GM12878 (cell line): Measurements from ENCODE around the gene YIPF6. TPM values are rescaled to one million over a fixed set of nuclear protein-coding genes. Genes with fewer than 3 reads are reported as not detected.

ENCODE experiments used
- ATAC-seq: fragments of 200-7000 bp; cut with Tn5 transposase; 3 replicates; pipeline ENCODE4 v1.9.1; 2020; ENCODE audit warnings: mild to moderate bottlenecking, moderate library complexity
- BruUV-seq: library from RNA; stranded (reverse); fragments of 400-500 nt; replicated peaks from 2 replicates; lab custom pipeline; 2021; lab: Mats Ljungman, UMichigan
- CTCF ChIA-PET: fragments of 300-600 bp; sonication (Branson Sonifier 250); formaldehyde crosslinking; extraction: SDS; loops from one replicate; lab custom pipeline; 2021; ENCODE audit warnings: inconsistent platforms; lab: Yijun Ruan, JAX
- POLR2A ChIA-PET: fragments of 350-600 bp; formaldehyde crosslinking; extraction: SDS; loops from one replicate; lab custom pipeline; 2021; ENCODE audit warnings: inconsistent platforms; lab: Charles Lee
- RAD21 ChIA-PET: fragments of 300-600 bp; sonication (Branson Sonifier 250); formaldehyde crosslinking; loops from one replicate; lab custom pipeline; 2023; ENCODE audit warnings: antibody characterized with exemption; ENCODE audit not compliant: unreplicated experiment; lab: Charles Lee
- SMC1A ChIA-PET: fragments of 300-600 bp; sonication (Branson Sonifier 250); formaldehyde crosslinking; loops from one replicate; lab custom pipeline; 2023; ENCODE audit not compliant: unreplicated experiment, uncharacterized antibody; lab: Charles Lee
- DNase-seq: peaks from one replicate; pipeline ENCODE4 v3.0.0-alpha.2; 2011; ENCODE audit warnings: low read depth, low spot score
- FAIRE-seq: peaks from 3 replicates; lab custom pipeline; 2011; peaks lifted over from hg19 to GRCh38; lab: Jason Lieb, UNC
- H2AFZ ChIP-seq: 2 replicates; pipeline ENCODE4 v1.6.0; 2011; ENCODE audit warnings: low read depth, low read length, control low read depth; ENCODE audit not compliant: control insufficient read depth
- H3K27ac ChIP-seq: 2 replicates; pipeline ENCODE4 v1.5.1; 2011; ENCODE audit warnings: control low read depth; ENCODE audit not compliant: control insufficient read depth, insufficient read depth
- H3K27me3 ChIP-seq, 2 experiments: replicated peaks in 1 of 2; 2 replicates each; pipeline versions ENCODE4 v1.6.0 to v1.6.1; 2011; ENCODE audit warnings: low read length in 1 of 2; ENCODE audit not compliant: control insufficient read depth in 2 of 2, insufficient read depth in 2 of 2
- H3K36me3 ChIP-seq, 2 experiments: 2 replicates each; pipeline ENCODE4 v1.5.1; 2011; ENCODE audit warnings: low read length in 1 of 2; ENCODE audit not compliant: control insufficient read depth in 2 of 2, insufficient read depth in 2 of 2
- H3K4me1 ChIP-seq: 2 replicates; pipeline ENCODE4 v1.6.1; 2011; ENCODE audit warnings: mild to moderate bottlenecking, low read length, moderate library complexity, mixed read lengths; ENCODE audit not compliant: control insufficient read depth, insufficient read depth
- H3K4me2 ChIP-seq: 2 replicates; pipeline ENCODE4 v1.6.0; 2011; ENCODE audit warnings: control low read depth; ENCODE audit not compliant: control insufficient read depth, insufficient read depth
- H3K4me3 ChIP-seq: fragments of 200-600 bp; sonication (generic); 2 replicates; pipeline ENCODE4 v1.5.1; 2016
- H3K79me2 ChIP-seq: 2 replicates; pipeline ENCODE4 v1.6.0; 2011; ENCODE audit warnings: low read length; ENCODE audit not compliant: control insufficient read depth, insufficient read depth
- H3K9ac ChIP-seq: 2 replicates; pipeline ENCODE4 v1.8.0; 2011; ENCODE audit warnings: low read length, control low read depth, mixed read lengths; ENCODE audit not compliant: control insufficient read depth, insufficient read depth
- H3K9me3 ChIP-seq: replicated peaks from 3 replicates; pipeline ENCODE4 v1.5.1; 2011; ENCODE audit warnings: mild to moderate bottlenecking, low read length; ENCODE audit not compliant: control insufficient read depth, insufficient read depth
- H4K20me1 ChIP-seq: 2 replicates; pipeline ENCODE4 v1.6.0; 2011; ENCODE audit not compliant: control insufficient read depth, insufficient read depth
- ESRRA ChIP-seq: IDR thresholded peaks from 2 replicates; pipeline ENCODE4 v1.6.1; 2012; ENCODE audit warnings: mild to moderate bottlenecking, low read length, improper control_type of control experiment
- MLLT1 ChIP-seq: fragments of 450-650 bp; IDR thresholded peaks from 2 replicates; pipeline ENCODE4 v1.6.1; 2016; ENCODE audit warnings: mild to moderate bottlenecking
- NKRF ChIP-seq: fragments of 450-650 bp; conservative IDR thresholded peaks from 2 replicates; pipeline ENCODE4 v1.6.1; 2017; ENCODE audit warnings: mild to moderate bottlenecking, moderate library complexity
- SREBF2 ChIP-seq: IDR thresholded peaks from 2 replicates; pipeline ENCODE4 v1.6.1; 2012; ENCODE audit warnings: mild to moderate bottlenecking, low read length
- WGBS: methylation state at CpG from one replicate; pipeline ENCODE4 v1.1.6; 2016; ENCODE audit warnings: low lambda C conversion rate; ENCODE audit not compliant: insufficient replicate concordance, insufficient coverage; ENCODE audit errors: missing lambda C conversion rate; 5-methylcytosine and 5-hydroxymethylcytosine counted together
- in situ Hi-C: fragments of 300-500 bp; cut with MboI; formaldehyde crosslinking; loops from 9 replicates; pipeline ENCODE4 v1.14.3; 2018; ENCODE audit warnings: mixed read lengths
- intact Hi-C: fragments of 100-400 bp; cut with micrococcal nuclease; formaldehyde crosslinking; loops from one replicate; pipeline ENCODE4 v1.14.2; 2022; ENCODE audit not compliant: unreplicated experiment
- polyA plus RNA-seq, 11 experiments: library from polyadenylated mRNA; depleted of rRNA in 4 of 11; unstranded in 6 of 11; stranded (reverse) in 5 of 11; fragments of >200 nt; fragmentation: Nextera tagmentation in 4 of 11; fragmentation: Illumina TruSeq in 1 of 11; extraction: Ambion mirVana in 4 of 11; extraction: Trizol in 1 of 11; gene quantifications; 1 replicate in 1 of 11; 2 replicates in 10 of 11; pipeline versions ENCODE4 v1.2.1 to v1.2.3, GENCODE V29; 2011 to 2016; ENCODE audit warnings: inconsistent platforms in 2 of 11, missing spikeins in 2 of 11, low read depth in 1 of 11
- total RNA-seq, 4 experiments: library from RNA; depleted of rRNA in 3 of 4; stranded (reverse); fragments of >200 nt in 3 of 4; fragmentation: Illumina TruSeq in 1 of 4; extraction: Trizol in 1 of 4; gene quantifications; 2 replicates each; pipeline versions ENCODE4 v1.2.1 to v1.2.3, GENCODE V29; 2013 to 2021

Gene YIPF6
- total and polyA plus RNA-seq, 10 of the 15 experiments (the other 5 are each of a cell fraction or from before 2014, with no cell fraction given), result 5.9 to 23.1 (median 12.2) TPM

GRCh38 chrX:68574240-68574639 is 75.4 kb downstream of the YIPF6 start:
- H4K20me1 ChIP-seq, result no peaks in the 10 kb centered on the region
- H3K4me2 ChIP-seq, result no peak overlapping the region
- in situ Hi-C loops, result no loop called here
- ChIA-PET SMC1A (no interaction called here), RAD21 (no interaction called here), POLR2A (no interaction called here), CTCF (no interaction called here)
- no peak for FAIRE-seq
- no peak overlapping the region for H3K9ac ChIP-seq
- no peak overlapping the region for H3K4me3 ChIP-seq
- no TSS peak for BruUV-seq
- TF ChIP-seq SREBF2, result no peak
- TF ChIP-seq NKRF, result no peak
- no peak for TF ChIP-seq ESRRA
- no peak for TF ChIP-seq MLLT1
- H3K79me2 ChIP-seq, result no peaks in the 10 kb centered on the region
- intact Hi-C loops, result no loop called here
- no peaks in the 10 kb centered on the region for H3K36me3 ChIP-seq
- no peaks in the 10 kb centered on the region for H3K27me3 ChIP-seq
- H2AFZ ChIP-seq, result no peak overlapping the region
- no peaks in the 10 kb centered on the region for H3K9me3 ChIP-seq
- no peak for ATAC-seq
- DNase-seq, result no peak
- no peak overlapping the region for H3K27ac ChIP-seq
- 20% methylated on average over 3 of the region's 3 CpGs for WGBS
- no peaks in the 10 kb centered on the region for H3K4me1 ChIP-seq
